IMR-90 (cell line): ENCODE results near the gene CYFIP1. TPM values are rescaled to one million over a fixed set of nuclear protein-coding genes. Genes with fewer than 3 reads are reported as not detected.

Source experiments
- ATAC-seq: fragments of 200-7000 bp; cut with Tn5 transposase; 2 replicates; pipeline ENCODE4 v1.9.1; 2020; ENCODE audit warnings: low read depth, mild to moderate bottlenecking, moderate library complexity
- BruUV-seq: library from RNA; stranded (reverse); fragments of 400-500 nt; replicated peaks from 2 replicates; lab custom pipeline; 2021; lab: Mats Ljungman, UMichigan
- CTCF ChIA-PET: fragments of 300-600 bp; formaldehyde crosslinking; extraction: SDS; loops from one replicate; lab custom pipeline; 2021; ENCODE audit warnings: antibody characterized with exemption; lab: Yijun Ruan, JAX
- POLR2A ChIA-PET: fragments of 300-600 bp; sonication (Branson Sonifier 250); formaldehyde crosslinking; loops from one replicate; lab custom pipeline; 2022; ENCODE audit warnings: antibody characterized with exemption; ENCODE audit not compliant: unreplicated experiment; lab: Charles Lee
- DNase-seq: peaks from one replicate; pipeline ENCODE4 v3.0.0; 2013
- H2AFZ ChIP-seq: replicated peaks from 2 replicates; pipeline ENCODE3; 2013; ENCODE audit warnings: low read length, mild to moderate bottlenecking; ENCODE audit not compliant: poor library complexity
- H2AK5ac ChIP-seq: 2 replicates; pipeline ENCODE4 v1.6.1; 2013; ENCODE audit warnings: low read depth, low read length, inconsistent platforms
- H2AK9ac ChIP-seq: replicated peaks from 2 replicates; pipeline ENCODE3; 2013; ENCODE audit warnings: mild to moderate bottlenecking, low read depth, low read length, moderate library complexity; ENCODE audit not compliant: poor library complexity
- H2BK120ac ChIP-seq: 2 replicates; pipeline ENCODE4 v1.6.1; 2013; ENCODE audit warnings: low read depth, low read length, inconsistent platforms
- H2BK15ac ChIP-seq: 3 replicates; pipeline ENCODE4 v1.6.1; 2013; ENCODE audit warnings: low read depth, low read length, inconsistent platforms
- H2BK20ac ChIP-seq: 2 replicates; pipeline ENCODE4 v1.6.1; 2013; ENCODE audit warnings: low read depth, mild to moderate bottlenecking, inconsistent platforms, low read length, moderate library complexity
- H2BK5ac ChIP-seq: 2 replicates; pipeline ENCODE4 v1.6.1; 2013; ENCODE audit warnings: mild to moderate bottlenecking, low read depth, low read length, inconsistent platforms; ENCODE audit not compliant: poor library complexity, severe bottlenecking
- H3K14ac ChIP-seq: replicated peaks from 2 replicates; pipeline ENCODE4 v1.6.1; 2013; ENCODE audit warnings: low read depth, low read length, inconsistent platforms
- H3K18ac ChIP-seq: 2 replicates; pipeline ENCODE4 v1.6.1; 2013; ENCODE audit warnings: low read depth, low read length, control low read depth
- H3K23ac ChIP-seq: 2 replicates; pipeline ENCODE4 v1.6.1; 2013; ENCODE audit warnings: low read depth, low read length, inconsistent platforms
- H3K27ac ChIP-seq: 2 replicates; pipeline ENCODE4 v1.5.1; 2013; ENCODE audit warnings: mild to moderate bottlenecking, control low read depth, low read length; ENCODE audit not compliant: insufficient read depth
- H3K27me3 ChIP-seq: 2 replicates; pipeline ENCODE4 v1.6.1; 2013; ENCODE audit warnings: low read length; ENCODE audit not compliant: control insufficient read depth, insufficient read depth
- H3K36me3 ChIP-seq: 2 replicates; pipeline ENCODE4 v1.6.1; 2013; ENCODE audit warnings: low read length, mixed read lengths; ENCODE audit not compliant: control insufficient read depth, insufficient read depth
- H3K4ac ChIP-seq: 2 replicates; pipeline ENCODE4 v1.6.1; 2013; ENCODE audit warnings: low read depth, low read length, inconsistent platforms
- H3K4me1 ChIP-seq: 2 replicates; pipeline ENCODE4 v1.6.1; 2013; ENCODE audit warnings: low read length, mixed read lengths; ENCODE audit not compliant: control insufficient read depth, insufficient read depth
- H3K4me2 ChIP-seq: 2 replicates; pipeline ENCODE4 v1.6.1; 2013; ENCODE audit warnings: low read depth, mild to moderate bottlenecking, control low read depth, low read length, moderate library complexity
- H3K4me3 ChIP-seq: 2 replicates; pipeline ENCODE4 v1.5.1; 2013; ENCODE audit warnings: low read depth, mild to moderate bottlenecking, control low read depth, low read length, moderate library complexity; ENCODE audit not compliant: insufficient read depth
- H3K56ac ChIP-seq: 2 replicates; pipeline ENCODE4 v1.6.1; 2013; ENCODE audit warnings: low read length, inconsistent platforms; ENCODE audit not compliant: insufficient read depth; ENCODE audit errors: extremely low read depth
- H3K79me1 ChIP-seq, 2 experiments: 2 replicates each; pipeline ENCODE4 v1.6.1; 2013; ENCODE audit warnings: low read length in 2 of 2, inconsistent platforms in 1 of 2, low read depth in 1 of 2
- H3K9ac ChIP-seq: 2 replicates; pipeline ENCODE4 v1.6.1; 2013; ENCODE audit warnings: low read depth, low read length, control low read depth
- H3K9me1 ChIP-seq: 2 replicates; pipeline ENCODE4 v1.6.1; 2013; ENCODE audit warnings: low read length, inconsistent platforms; ENCODE audit not compliant: insufficient read depth
- H3K9me3 ChIP-seq: 2 replicates; pipeline ENCODE4 v1.6.1; 2013; ENCODE audit warnings: low read length; ENCODE audit not compliant: control insufficient read depth, insufficient read depth
- H4K20me1 ChIP-seq: 2 replicates; pipeline ENCODE4 v1.6.1; 2013; ENCODE audit warnings: low read length, inconsistent platforms; ENCODE audit not compliant: insufficient read depth
- H4K5ac ChIP-seq: 2 replicates; pipeline ENCODE4 v1.6.1; 2013; ENCODE audit warnings: mild to moderate bottlenecking, low read depth, low read length, control low read depth
- H4K8ac ChIP-seq, 2 experiments: 2 replicates each; pipeline ENCODE4 v1.6.1; 2013; ENCODE audit warnings: low read depth in 2 of 2, low read length in 2 of 2, control low read depth in 1 of 2, inconsistent platforms in 1 of 2
- H4K91ac ChIP-seq: 2 replicates; pipeline ENCODE4 v1.6.1; 2013; ENCODE audit warnings: low read depth, low read length, inconsistent platforms; ENCODE audit not compliant: insufficient read depth
- BHLHE40 ChIP-seq: fragments of 150-350 bp; IDR thresholded peaks from 2 replicates; pipeline ENCODE4 v1.6.1; 2016; ENCODE audit warnings: mild to moderate bottlenecking, low read depth, low read length
- CEBPB ChIP-seq: IDR thresholded peaks from 2 replicates; pipeline ENCODE4 v1.6.1; 2012; ENCODE audit warnings: low read depth, low read length, improper control_type of control experiment
- FOS ChIP-seq: fragments of 150-350 bp; IDR thresholded peaks from 2 replicates; pipeline ENCODE4 v1.6.1; 2016; ENCODE audit warnings: low read depth, low read length
- MAZ ChIP-seq: IDR thresholded peaks from 2 replicates; pipeline ENCODE4 v1.6.1; 2012; ENCODE audit warnings: low read depth, mild to moderate bottlenecking, low read length, improper control_type of control experiment, moderate library complexity, borderline replicate concordance
- MXI1 ChIP-seq: IDR thresholded peaks from 2 replicates; pipeline ENCODE4 v1.6.1; 2012; ENCODE audit warnings: low read depth, mild to moderate bottlenecking, low read length, moderate library complexity, borderline replicate concordance
- NFE2L2 ChIP-seq: fragments of 150-350 bp; IDR thresholded peaks from 2 replicates; pipeline ENCODE4 v1.6.1; 2016; ENCODE audit warnings: low read depth, mild to moderate bottlenecking, low read length
- RCOR1 ChIP-seq: IDR thresholded peaks from 2 replicates; pipeline ENCODE4 v1.6.1; 2012; ENCODE audit warnings: mild to moderate bottlenecking, low read length, improper control_type of control experiment; ENCODE audit not compliant: insufficient replicate concordance
- RFX5 ChIP-seq: IDR thresholded peaks from 2 replicates; pipeline ENCODE4 v1.8.0; 2012; ENCODE audit warnings: low read depth, mild to moderate bottlenecking, low read length, moderate library complexity
- SMC3 ChIP-seq: fragments of 150-350 bp; IDR thresholded peaks from 2 replicates; pipeline ENCODE4 v1.6.1; 2016; ENCODE audit warnings: low read depth, mild to moderate bottlenecking, antibody characterized with exemption, low read length, moderate library complexity
- WGBS, 2 experiments: methylation state at CpG; one replicate each; pipeline versions ENCODE4 v1.1.5 to v1.1.7; 2013; ENCODE audit warnings: missing lambda C conversion rate in 2 of 2; ENCODE audit not compliant: insufficient read length in 1 of 2; ENCODE audit errors: extremely low coverage in 2 of 2; 5-methylcytosine and 5-hydroxymethylcytosine counted together
- dilution Hi-C: fragments of 300-500 bp; cut with HindIII; formaldehyde crosslinking; loops from one replicate; pipeline ENCODE4 v1.14.3; 2018; ENCODE audit warnings: low sequenced_read_pairs; ENCODE audit not compliant: unreplicated experiment
- in situ Hi-C: fragments of 300-500 bp; cut with MboI; formaldehyde crosslinking; loops from 3 replicates; pipeline ENCODE4 v1.14.3; 2019; ENCODE audit warnings: low sequenced_read_pairs, inconsistent platforms, mixed read lengths
- intact Hi-C: fragments of 100-400 bp; cut with micrococcal nuclease; formaldehyde crosslinking; loops from 2 replicates; pipeline ENCODE4 v1.10.0; 2022
- polyA plus RNA-seq, 3 experiments: library from polyadenylated mRNA; depleted of rRNA; stranded (reverse); fragments of >200 nt; gene quantifications; 2 replicates each; pipeline ENCODE4 v1.2.3, GENCODE V29; 2012; ENCODE audit warnings: low replicate concordance in 1 of 3
- total RNA-seq: library from RNA; depleted of rRNA; stranded (reverse); fragments of >200 nt; gene quantifications from 2 replicates; pipeline ENCODE4 v1.2.3, GENCODE V29; 2012
- TF ChIP-seq, protein P1 (sequence below): conservative IDR thresholded peaks from 2 replicates; pipeline ENCODE4 v1.5.1; 2012; ENCODE audit warnings: mild to moderate bottlenecking, low read depth, low read length, improper control_type of control experiment
- TF ChIP-seq, protein P2 (sequence below): fragments of 150-350 bp; IDR thresholded peaks from 2 replicates; pipeline ENCODE4 v1.6.1; 2016; ENCODE audit warnings: low read depth, mild to moderate bottlenecking, low read length, moderate library complexity, borderline replicate concordance

The CYFIP1 gene
- total and polyA plus RNA-seq, 2 of the 4 experiments (the other 2 are of a cell fraction) = 58.4 to 163 TPM

DNA sequence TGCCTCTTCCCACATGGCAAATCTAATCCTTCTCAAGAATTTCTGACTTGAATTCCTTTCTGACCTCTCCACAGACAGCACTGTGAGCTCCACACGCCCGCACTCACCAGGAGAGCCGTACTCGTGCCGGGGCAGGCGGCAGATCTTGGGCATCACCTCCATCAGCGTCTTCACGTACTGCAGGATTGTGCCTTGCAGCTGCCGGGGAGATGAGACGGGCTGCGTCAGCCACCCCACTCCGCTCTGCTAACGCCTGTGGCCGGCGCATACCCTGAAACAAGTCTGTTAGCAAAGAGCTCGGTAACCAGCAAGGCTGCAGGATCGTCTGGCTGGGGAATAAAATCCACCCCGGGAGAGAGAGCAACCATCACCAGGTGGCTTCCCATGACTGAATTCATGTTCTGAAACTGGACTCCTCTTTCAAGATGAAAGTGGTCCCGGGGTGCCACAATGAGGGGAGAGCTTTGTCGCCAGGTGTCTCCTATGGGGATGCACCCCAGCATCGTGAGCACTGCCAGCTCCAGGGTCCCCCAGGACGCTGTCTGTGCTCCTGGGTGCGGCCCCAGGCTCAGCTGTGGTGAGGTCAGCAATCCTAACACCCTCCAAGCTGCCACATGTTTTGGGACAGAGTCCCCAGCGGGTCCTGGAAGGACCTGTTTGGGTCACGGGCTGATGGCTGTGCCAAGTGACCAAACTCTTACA lies 98.3 kb downstream of the CYFIP1 start:
- no peak overlapping the region for H2BK120ac ChIP-seq
- no peak overlapping the region for H4K91ac ChIP-seq
- in situ Hi-C loops = no loop called here
- peaks cover 14 to 32% of the 10 kb centered on the region in 2 experiments for H3K79me1 ChIP-seq
- H2BK5ac ChIP-seq = no peak overlapping the region
- no TSS peak for BruUV-seq
- DNase-seq = no peak
- no peak overlapping the region for H2AK5ac ChIP-seq
- no peak overlapping the region for H3K4me3 ChIP-seq
- H4K20me1 ChIP-seq = peaks cover 11% of the 10 kb centered on the region; the same call in 1 of the 2 replicates
- 95% methylated on average over 10 of the region's 25 CpGs; no CpG with 5 or more reads in 1 of the 2 experiments for WGBS, 2 experiments
- TF ChIP-seq NFE2L2 = no peak
- no peak for TF ChIP-seq SMC3
- no peak for TF ChIP-seq MAZ
- no peak for TF ChIP-seq FOS
- TF ChIP-seq RCOR1 = no peak
- TF ChIP-seq, protein P1, sequence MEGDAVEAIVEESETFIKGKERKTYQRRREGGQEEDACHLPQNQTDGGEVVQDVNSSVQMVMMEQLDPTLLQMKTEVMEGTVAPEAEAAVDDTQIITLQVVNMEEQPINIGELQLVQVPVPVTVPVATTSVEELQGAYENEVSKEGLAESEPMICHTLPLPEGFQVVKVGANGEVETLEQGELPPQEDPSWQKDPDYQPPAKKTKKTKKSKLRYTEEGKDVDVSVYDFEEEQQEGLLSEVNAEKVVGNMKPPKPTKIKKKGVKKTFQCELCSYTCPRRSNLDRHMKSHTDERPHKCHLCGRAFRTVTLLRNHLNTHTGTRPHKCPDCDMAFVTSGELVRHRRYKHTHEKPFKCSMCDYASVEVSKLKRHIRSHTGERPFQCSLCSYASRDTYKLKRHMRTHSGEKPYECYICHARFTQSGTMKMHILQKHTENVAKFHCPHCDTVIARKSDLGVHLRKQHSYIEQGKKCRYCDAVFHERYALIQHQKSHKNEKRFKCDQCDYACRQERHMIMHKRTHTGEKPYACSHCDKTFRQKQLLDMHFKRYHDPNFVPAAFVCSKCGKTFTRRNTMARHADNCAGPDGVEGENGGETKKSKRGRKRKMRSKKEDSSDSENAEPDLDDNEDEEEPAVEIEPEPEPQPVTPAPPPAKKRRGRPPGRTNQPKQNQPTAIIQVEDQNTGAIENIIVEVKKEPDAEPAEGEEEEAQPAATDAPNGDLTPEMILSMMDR = no peak
- TF ChIP-seq RFX5 = no peak
- TF ChIP-seq BHLHE40 = no peak
- TF ChIP-seq, protein P2, sequence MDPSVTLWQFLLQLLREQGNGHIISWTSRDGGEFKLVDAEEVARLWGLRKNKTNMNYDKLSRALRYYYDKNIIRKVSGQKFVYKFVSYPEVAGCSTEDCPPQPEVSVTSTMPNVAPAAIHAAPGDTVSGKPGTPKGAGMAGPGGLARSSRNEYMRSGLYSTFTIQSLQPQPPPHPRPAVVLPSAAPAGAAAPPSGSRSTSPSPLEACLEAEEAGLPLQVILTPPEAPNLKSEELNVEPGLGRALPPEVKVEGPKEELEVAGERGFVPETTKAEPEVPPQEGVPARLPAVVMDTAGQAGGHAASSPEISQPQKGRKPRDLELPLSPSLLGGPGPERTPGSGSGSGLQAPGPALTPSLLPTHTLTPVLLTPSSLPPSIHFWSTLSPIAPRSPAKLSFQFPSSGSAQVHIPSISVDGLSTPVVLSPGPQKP = no peak
- TF ChIP-seq MXI1 = no peak
- TF ChIP-seq CEBPB = no peak
- H2BK20ac ChIP-seq = no peak overlapping the region
- no peak overlapping the region for H2AFZ ChIP-seq
- dilution Hi-C loops = no loop called here
- no peak overlapping the region for H2AK9ac ChIP-seq
- H3K56ac ChIP-seq = no peak overlapping the region
- H3K9ac ChIP-seq = no peak overlapping the region
- H3K4me2 ChIP-seq = no peak overlapping the region
- no peak overlapping the region for H3K27ac ChIP-seq
- H2BK15ac ChIP-seq = no peak overlapping the region
- peaks cover 46% of the 10 kb centered on the region for H3K36me3 ChIP-seq
- peaks cover 3% of the 10 kb centered on the region; the same call in 1 of the 2 replicates for H3K9me3 ChIP-seq
- peaks cover 22% of the 10 kb centered on the region; the same call in 1 of the 2 replicates for H3K9me1 ChIP-seq
- H3K4me1 ChIP-seq = no peaks in the 10 kb centered on the region
- no peak overlapping the region for H3K18ac ChIP-seq
- ChIA-PET CTCF (no interaction called here), POLR2A (no interaction called here)
- ATAC-seq = no peak
- no peak overlapping the region for H3K4ac ChIP-seq
- no peak overlapping the region for H4K8ac ChIP-seq
- H3K27me3 ChIP-seq = no peaks in the 10 kb centered on the region
- H4K5ac ChIP-seq = no peak overlapping the region
- H3K14ac ChIP-seq = no peak overlapping the region
- no peak overlapping the region for H3K23ac ChIP-seq
- intact Hi-C loops = no loop called here
